K562 (cell line): ENCODE results near the gene CYS1. TPM values are rescaled to one million over a fixed set of nuclear protein-coding genes. Genes with fewer than 3 reads are reported as not detected.

Experiments used
- ATAC-seq: fragments of 200-7000 bp; cut with Tn5 transposase; 3 replicates; pipeline ENCODE4 v1.9.1; 2020; ENCODE audit warnings: moderate library complexity
- BruUV-seq: library from RNA; stranded (reverse); fragments of 400-500 nt; replicated peaks from 2 replicates; lab custom pipeline; 2021; lab: Mats Ljungman, UMichigan
- CTCF ChIA-PET: fragments of 300-600 bp; formaldehyde crosslinking; extraction: SDS; loops from one replicate; lab custom pipeline; 2021; ENCODE audit warnings: low intra/inter-chr PET ratio; lab: Yijun Ruan, JAX
- POLR2A ChIA-PET: fragments of 300-600, 350-650 bp; sonication (Branson Sonifier 250); formaldehyde crosslinking; extraction: SDS; loops from one replicate; lab custom pipeline; 2021; ENCODE audit warnings: antibody characterized with exemption, inconsistent platforms; lab: Yijun Ruan, JAX
- DNase-seq, 4 experiments: peaks; one replicate each; pipeline versions ENCODE4 v3.0.0 to v3.0.0-alpha.2; 2011 to 2018; ENCODE audit warnings: low spot score in 3 of 4, mixed read lengths in 3 of 4; ENCODE audit errors: extremely low read depth in 1 of 4
- FAIRE-seq: peaks from 2 replicates; lab custom pipeline; 2011; peaks lifted over from hg19 to GRCh38; lab: Jason Lieb, UNC
- H2AFZ ChIP-seq: 2 replicates; pipeline ENCODE4 v1.6.0; 2011; ENCODE audit warnings: low read depth, low read length, control low read depth, inconsistent platforms
- H3K27ac ChIP-seq: fragments of 200-600 bp; 3 replicates; pipeline ENCODE4 v1.8.0; 2011; ENCODE audit warnings: low read depth, mild to moderate bottlenecking, control low read depth, inconsistent platforms, low read length, moderate library complexity, mixed read lengths; ENCODE audit errors: extremely low read depth
- H3K27me3 ChIP-seq, 2 experiments: fragments of 300-600 bp in 1 of 2; 2 replicates in 1 of 2; 3 replicates in 1 of 2; pipeline versions ENCODE4 v1.6.0 to v1.8.0; 2011; ENCODE audit warnings: inconsistent platforms in 2 of 2, low read length in 2 of 2, mild to moderate bottlenecking in 1 of 2, mixed read lengths in 1 of 2, moderate library complexity in 1 of 2; ENCODE audit not compliant: control insufficient read depth in 2 of 2, insufficient read depth in 2 of 2
- H3K36me3 ChIP-seq: fragments of 300-600 bp; 3 replicates; pipeline ENCODE4 v1.8.0; 2011; ENCODE audit warnings: mild to moderate bottlenecking, low read length, inconsistent platforms; ENCODE audit not compliant: control insufficient read depth, insufficient read depth
- H3K4me1 ChIP-seq, 2 experiments: fragments of 200-600 bp in 1 of 2; replicated peaks in 1 of 2; 2 replicates in 1 of 2; 3 replicates in 1 of 2; pipeline versions ENCODE4 v1.5.1 to v1.8.0; 2011; ENCODE audit warnings: inconsistent platforms in 2 of 2, low read length in 2 of 2, mild to moderate bottlenecking in 1 of 2, mixed read lengths in 1 of 2, moderate library complexity in 1 of 2; ENCODE audit not compliant: control insufficient read depth in 2 of 2, insufficient read depth in 2 of 2
- H3K4me2 ChIP-seq: 2 replicates; pipeline ENCODE4 v1.6.1; 2011; ENCODE audit warnings: low read length, control low read depth, inconsistent platforms, mixed read lengths; ENCODE audit not compliant: insufficient read depth
- H3K4me3 ChIP-seq: fragments of 200-600 bp; sonication (generic), shearing (Covaris generic); 2 replicates; pipeline ENCODE4 v1.5.1; 2016; ENCODE audit warnings: control low read depth, inconsistent platforms
- H3K79me2 ChIP-seq: fragments of 200-600 bp; 3 replicates; pipeline ENCODE4 v1.8.0; 2011; ENCODE audit warnings: low read length, inconsistent platforms; ENCODE audit not compliant: control insufficient read depth, insufficient read depth
- H3K9ac ChIP-seq, 2 experiments: 2 replicates each; pipeline versions ENCODE4 v1.6.0 to v1.6.1; 2011; ENCODE audit warnings: low read depth in 2 of 2, low read length in 2 of 2, control low read depth in 1 of 2, inconsistent platforms in 1 of 2, mild to moderate bottlenecking in 1 of 2, mixed read lengths in 1 of 2; ENCODE audit not compliant: insufficient read depth in 1 of 2
- H3K9me1 ChIP-seq: one replicate; pipeline ENCODE4 v1.6.0; 2011; ENCODE audit warnings: inconsistent platforms, mild to moderate bottlenecking, low read length, moderate library complexity; ENCODE audit not compliant: control insufficient read depth, insufficient read depth
- H3K9me3 ChIP-seq: replicated peaks from 2 replicates; pipeline ENCODE4 v1.5.1; 2011; ENCODE audit warnings: low read depth, low read length, inconsistent platforms; ENCODE audit not compliant: control insufficient read depth, insufficient read depth
- H4K20me1 ChIP-seq: replicated peaks from 2 replicates; pipeline ENCODE4 v1.6.1; 2011; ENCODE audit warnings: low read length, inconsistent platforms, mixed read lengths; ENCODE audit not compliant: control insufficient read depth, insufficient read depth
- CBX5 ChIP-seq: IDR thresholded peaks from 2 replicates; pipeline ENCODE4 v1.6.1; 2014; ENCODE audit warnings: low read depth, borderline replicate concordance
- PHF21A ChIP-seq: fragments of 450-650 bp; IDR thresholded peaks from 2 replicates; pipeline ENCODE4 v1.6.1; 2017; ENCODE audit warnings: low read depth, borderline replicate concordance
- SMAD3 ChIP-seq: fragments of 450-650 bp; formaldehyde crosslinking; conservative IDR thresholded peaks from 2 replicates; pipeline ENCODE4 v1.4.0; 2020; ENCODE audit warnings: mild to moderate bottlenecking
- TBL1XR1 ChIP-seq, 2 experiments: IDR thresholded peaks; 2 replicates each; pipeline ENCODE4 v1.6.1; 2012; ENCODE audit warnings: improper control_type of control experiment in 2 of 2, low read length in 2 of 2, mild to moderate bottlenecking in 1 of 2
- ZNF561 ChIP-seq: fragments of 450-650 bp; formaldehyde crosslinking; conservative IDR thresholded peaks from 2 replicates; pipeline ENCODE4 v1.4.0; 2020; ENCODE audit warnings: mild to moderate bottlenecking, moderate library complexity
- WGBS: fragments of 100-300 bp; shearing (Covaris generic); methylation state at CpG from one replicate; pipeline ENCODE4 v1.1.6; 2016; ENCODE audit warnings: low coverage, mixed read lengths; ENCODE audit not compliant: insufficient coverage; ENCODE audit errors: missing lambda C conversion rate; 5-methylcytosine and 5-hydroxymethylcytosine counted together
- in situ Hi-C: fragments of 300-500 bp; cut with MboI; formaldehyde crosslinking; loops from 4 replicates; pipeline ENCODE4 v1.15.0; 2018; ENCODE audit warnings: inconsistent platforms, mixed read lengths
- intact Hi-C: fragments of 100-400 bp; cut with micrococcal nuclease; formaldehyde crosslinking; loops from 2 replicates; pipeline ENCODE4 v1.14.2; 2022
- polyA plus RNA-seq, 8 experiments: library from polyadenylated mRNA; depleted of rRNA in 4 of 8; stranded (reverse) in 5 of 8; unstranded in 3 of 8; fragments of >200 nt; fragmentation: Nextera tagmentation in 2 of 8; fragmentation: Illumina TruSeq in 1 of 8; extraction: Ambion mirVana in 2 of 8; extraction: Trizol in 1 of 8; gene quantifications; 2 replicates each; pipeline versions ENCODE4 v1.2.1 to v1.2.3, GENCODE V29; 2011 to 2014; ENCODE audit warnings: inconsistent platforms in 1 of 8, missing spikeins in 1 of 8
- total RNA-seq, 7 experiments: library from RNA; depleted of rRNA in 6 of 7; stranded (reverse); fragments of >200 nt in 6 of 7; fragmentation: Illumina TruSeq in 2 of 7; extraction: Trizol in 2 of 7; gene quantifications; 2 replicates each; pipeline versions ENCODE4 v1.2.1 to v1.2.3, GENCODE V29; 2011 to 2021; ENCODE audit warnings: low replicate concordance in 1 of 7
- TF ChIP-seq, protein P1 (sequence below): fragments of 450-650 bp; IDR thresholded peaks from one replicate; pipeline ENCODE4 v1.6.1; 2018; ENCODE audit warnings: mild to moderate bottlenecking, moderate library complexity; ENCODE audit not compliant: partially characterized antibody
- TF ChIP-seq, protein P2 (sequence below): fragments of 200-800 bp; sonication (Bioruptor generic); IDR thresholded peaks from 2 replicates; pipeline ENCODE4 v1.6.1; 2017; ENCODE audit warnings: missing genetic modification characterization, missing compliant biosample characterization
- TF ChIP-seq, protein P3 (sequence below): fragments of 450-650 bp; formaldehyde crosslinking; IDR thresholded peaks from 2 replicates; pipeline ENCODE4 v1.4.0; 2020; ENCODE audit warnings: mild to moderate bottlenecking, moderate library complexity

Gene CYS1
- total and polyA plus RNA-seq, 9 of the 15 experiments (the other 6 are each of a cell fraction or from before 2014, with no cell fraction given), result 0.11 to 0.13 TPM; not detected in 7

DNA sequence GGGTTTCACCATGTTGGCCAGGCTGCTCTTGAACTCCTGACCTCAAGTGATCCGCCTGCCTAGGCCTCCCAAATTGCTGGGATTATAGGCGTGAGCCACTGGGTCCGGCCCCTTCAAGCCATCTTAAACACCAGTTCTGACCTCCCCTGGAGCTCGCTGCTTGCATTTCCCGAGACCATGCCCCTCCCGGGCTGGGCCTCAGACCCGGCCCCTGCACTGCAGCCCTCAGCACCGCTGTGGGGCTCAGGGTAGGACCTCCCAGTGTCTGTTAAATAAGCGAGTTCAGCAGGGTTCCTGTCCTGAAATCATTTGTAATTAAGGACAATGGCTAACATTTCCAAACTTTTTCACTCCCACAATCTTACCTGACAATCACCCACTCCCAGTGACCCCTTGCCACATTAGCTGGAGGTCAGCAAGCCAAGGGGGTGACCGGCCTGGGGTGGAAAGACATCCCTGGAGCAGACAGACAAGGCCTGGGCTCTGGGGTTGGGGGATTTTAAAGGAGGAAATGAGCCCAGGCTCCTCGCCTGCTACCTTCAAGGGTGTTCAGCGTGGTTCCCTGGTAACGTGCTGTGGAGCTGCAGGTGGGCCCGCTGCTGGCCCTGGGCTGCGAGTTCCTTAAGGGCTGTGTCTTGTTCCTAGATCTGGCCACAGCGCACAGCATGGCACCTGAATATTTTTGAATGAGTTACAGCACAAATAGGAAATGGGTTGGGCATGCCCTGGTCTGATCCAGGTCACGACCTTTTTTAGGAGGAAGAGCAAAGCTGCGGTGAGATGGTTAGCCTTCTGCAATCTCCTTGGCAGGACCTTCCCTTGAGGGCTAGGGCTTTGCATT, 15.1 kb downstream of the CYS1 start (continued):
- TF ChIP-seq, protein P1, sequence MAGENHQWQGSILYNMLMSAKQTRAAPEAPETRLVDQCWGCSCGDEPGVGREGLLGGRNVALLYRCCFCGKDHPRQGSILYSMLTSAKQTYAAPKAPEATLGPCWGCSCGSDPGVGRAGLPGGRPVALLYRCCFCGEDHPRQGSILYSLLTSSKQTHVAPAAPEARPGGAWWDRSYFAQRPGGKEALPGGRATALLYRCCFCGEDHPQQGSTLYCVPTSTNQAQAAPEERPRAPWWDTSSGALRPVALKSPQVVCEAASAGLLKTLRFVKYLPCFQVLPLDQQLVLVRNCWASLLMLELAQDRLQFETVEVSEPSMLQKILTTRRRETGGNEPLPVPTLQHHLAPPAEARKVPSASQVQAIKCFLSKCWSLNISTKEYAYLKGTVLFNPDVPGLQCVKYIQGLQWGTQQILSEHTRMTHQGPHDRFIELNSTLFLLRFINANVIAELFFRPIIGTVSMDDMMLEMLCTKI, result no peak
- TF ChIP-seq PHF21A (no peak), TBL1XR1 (IDR thresholded peaks at IDR 0.05; ENCODE audit: low read length in 2 of 2) (no peak), SMAD3 (CRISPR knock-in tag) (no peak)
- TF ChIP-seq, protein P2, sequence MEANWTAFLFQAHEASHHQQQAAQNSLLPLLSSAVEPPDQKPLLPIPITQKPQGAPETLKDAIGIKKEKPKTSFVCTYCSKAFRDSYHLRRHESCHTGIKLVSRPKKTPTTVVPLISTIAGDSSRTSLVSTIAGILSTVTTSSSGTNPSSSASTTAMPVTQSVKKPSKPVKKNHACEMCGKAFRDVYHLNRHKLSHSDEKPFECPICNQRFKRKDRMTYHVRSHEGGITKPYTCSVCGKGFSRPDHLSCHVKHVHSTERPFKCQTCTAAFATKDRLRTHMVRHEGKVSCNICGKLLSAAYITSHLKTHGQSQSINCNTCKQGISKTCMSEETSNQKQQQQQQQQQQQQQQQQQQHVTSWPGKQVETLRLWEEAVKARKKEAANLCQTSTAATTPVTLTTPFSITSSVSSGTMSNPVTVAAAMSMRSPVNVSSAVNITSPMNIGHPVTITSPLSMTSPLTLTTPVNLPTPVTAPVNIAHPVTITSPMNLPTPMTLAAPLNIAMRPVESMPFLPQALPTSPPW (CRISPR knock-in tag), result no peak
- TF ChIP-seq, all 486 proteins: peak for 0

DNA sequence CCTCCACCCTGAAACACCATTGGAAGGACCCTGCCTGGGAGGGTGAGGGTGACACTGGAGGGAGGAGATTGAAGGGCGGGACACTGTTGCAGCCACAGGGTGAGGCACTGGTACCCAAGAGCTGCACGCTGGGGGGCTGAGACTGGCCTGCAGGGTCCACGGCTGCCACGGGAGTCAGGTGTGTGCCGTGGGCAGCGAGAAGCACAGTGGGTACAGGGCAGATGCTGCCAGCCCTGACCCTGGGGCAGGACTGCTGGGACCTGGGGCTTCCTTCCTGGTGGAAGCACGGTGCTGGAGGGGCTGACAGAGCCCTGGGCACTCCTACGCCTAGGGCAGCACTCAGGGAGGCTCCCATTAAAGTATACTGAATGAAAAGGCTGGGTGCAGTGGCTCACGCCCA, 16.6 kb downstream of the CYS1 start:
- Histone ChIP-seq H3K4me3 (no peak overlapping the region), H3K79me2 (no peaks in the 10 kb centered on the region), H3K36me3 (no peaks in the 10 kb centered on the region), H3K4me1 (peaks cover 0 to 32% of the 10 kb centered on the region in 2 experiments; a peak in 2 of 5 replicates), H3K27ac (no peak overlapping the region), H3K9me3 (peaks cover 1% of the 10 kb centered on the region; the same call in 1 of the 2 replicates), H4K20me1 (no peaks in the 10 kb centered on the region), H3K4me2 (no peak overlapping the region), H3K27me3 (no peaks in the 10 kb centered on the region), H2AFZ (no peak overlapping the region), H3K9me1 (no peaks in the 10 kb centered on the region), H3K9ac (peak overlapping the region in 1 of 2 experiments; percentile 10; a peak in 1 of 4 replicates)
- no peak for FAIRE-seq
- ChIA-PET POLR2A (no interaction called here), CTCF (no interaction called here)
- TF ChIP-seq, protein P3, sequence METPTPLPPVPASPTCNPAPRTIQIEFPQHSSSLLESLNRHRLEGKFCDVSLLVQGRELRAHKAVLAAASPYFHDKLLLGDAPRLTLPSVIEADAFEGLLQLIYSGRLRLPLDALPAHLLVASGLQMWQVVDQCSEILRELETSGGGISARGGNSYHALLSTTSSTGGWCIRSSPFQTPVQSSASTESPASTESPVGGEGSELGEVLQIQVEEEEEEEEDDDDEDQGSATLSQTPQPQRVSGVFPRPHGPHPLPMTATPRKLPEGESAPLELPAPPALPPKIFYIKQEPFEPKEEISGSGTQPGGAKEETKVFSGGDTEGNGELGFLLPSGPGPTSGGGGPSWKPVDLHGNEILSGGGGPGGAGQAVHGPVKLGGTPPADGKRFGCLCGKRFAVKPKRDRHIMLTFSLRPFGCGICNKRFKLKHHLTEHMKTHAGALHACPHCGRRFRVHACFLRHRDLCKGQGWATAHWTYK (CRISPR knock-in tag), result no peak
- TF ChIP-seq CBX5, result no peak
- TF ChIP-seq ZNF561, result no peak
- intact Hi-C loops (no loop called here), in situ Hi-C loops (no loop called here)
- no peak for ATAC-seq
- BruUV-seq, result no TSS peak
- no peak for DNase-seq
- WGBS, result 71% methylated on average over 9 of the region's 9 CpGs
